ENCODE data around the gene ZNF746. TPM values are rescaled to one million over a fixed set of nuclear protein-coding genes. Genes with fewer than 3 reads are reported as not detected.

ZNF746 gene
- total and polyA plus RNA-seq, 12 donors: 5.7 to 32.2 (median 16.3) TPM

DNA sequence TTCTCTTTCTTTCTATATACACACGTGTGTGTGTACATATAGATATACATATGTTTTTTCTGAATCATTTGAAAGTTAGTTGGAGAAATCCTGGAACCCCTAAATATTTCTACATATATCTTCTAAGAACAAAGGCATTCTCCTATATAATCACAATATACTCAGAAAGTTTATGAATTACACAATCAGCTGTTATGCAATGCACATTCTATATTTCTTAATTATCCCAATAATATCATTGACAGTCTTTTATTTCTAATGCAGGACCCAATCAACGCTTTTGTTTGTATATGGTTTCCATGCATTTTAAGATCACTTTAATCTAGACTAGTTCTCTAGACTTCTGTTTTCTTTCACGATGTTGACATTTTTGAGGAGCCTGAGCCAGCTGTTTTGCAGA lies 27.7 kb upstream of the ZNF746 start:
- 59 to 72% (median 68%) methylated on average over 3 of the region's 3 CpGs for WGBS, 4 donors
- H3K4me3 ChIP-seq: no peak overlapping the region
- H3K27me3 ChIP-seq: no peaks in the 10 kb centered on the region
- H3K27ac ChIP-seq: no peak overlapping the region
- no peaks in the 10 kb centered on the region for H3K4me1 ChIP-seq (replicated peaks in 1 of 2)
- TF ChIP-seq, protein P1, sequence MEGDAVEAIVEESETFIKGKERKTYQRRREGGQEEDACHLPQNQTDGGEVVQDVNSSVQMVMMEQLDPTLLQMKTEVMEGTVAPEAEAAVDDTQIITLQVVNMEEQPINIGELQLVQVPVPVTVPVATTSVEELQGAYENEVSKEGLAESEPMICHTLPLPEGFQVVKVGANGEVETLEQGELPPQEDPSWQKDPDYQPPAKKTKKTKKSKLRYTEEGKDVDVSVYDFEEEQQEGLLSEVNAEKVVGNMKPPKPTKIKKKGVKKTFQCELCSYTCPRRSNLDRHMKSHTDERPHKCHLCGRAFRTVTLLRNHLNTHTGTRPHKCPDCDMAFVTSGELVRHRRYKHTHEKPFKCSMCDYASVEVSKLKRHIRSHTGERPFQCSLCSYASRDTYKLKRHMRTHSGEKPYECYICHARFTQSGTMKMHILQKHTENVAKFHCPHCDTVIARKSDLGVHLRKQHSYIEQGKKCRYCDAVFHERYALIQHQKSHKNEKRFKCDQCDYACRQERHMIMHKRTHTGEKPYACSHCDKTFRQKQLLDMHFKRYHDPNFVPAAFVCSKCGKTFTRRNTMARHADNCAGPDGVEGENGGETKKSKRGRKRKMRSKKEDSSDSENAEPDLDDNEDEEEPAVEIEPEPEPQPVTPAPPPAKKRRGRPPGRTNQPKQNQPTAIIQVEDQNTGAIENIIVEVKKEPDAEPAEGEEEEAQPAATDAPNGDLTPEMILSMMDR (IDR thresholded peaks at IDR 0.05): no peak
- TF ChIP-seq POLR2A (IDR thresholded peaks at IDR 0.05): no peak
- DNase-seq: no peak
- H3K36me3 ChIP-seq (replicated peaks in 1 of 2): no peaks in the 10 kb centered on the region
- peaks cover 0 to 24% (median 22%) of the 10 kb centered on the region in 3 donors for H3K9me3 ChIP-seq (replicated peaks in 1 of 3)
- intact Hi-C loops (cut with DNase I): no loop called here

DNA sequence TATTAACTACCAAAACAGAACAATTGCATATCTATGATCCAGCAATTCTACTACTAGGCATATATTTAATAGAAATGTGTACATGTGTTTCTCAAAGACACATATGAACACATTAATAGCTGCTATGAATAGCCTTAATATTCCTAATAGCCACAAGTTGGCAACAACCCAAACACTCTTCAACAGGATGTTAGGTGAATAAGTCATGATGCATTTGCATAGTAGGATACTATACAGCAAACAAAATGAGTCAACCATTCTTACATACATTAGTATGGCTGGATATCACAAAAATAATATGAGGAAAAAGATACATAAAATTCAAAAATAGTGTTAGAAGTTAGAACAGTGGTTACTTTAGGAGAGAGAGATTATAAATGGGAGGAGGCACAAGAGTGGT lies 26.8 kb upstream of the ZNF746 start:
- Histone ChIP-seq H3K27me3 (no peaks in the 10 kb centered on the region), H3K9me3 (replicated peaks in 1 of 3) (peaks cover 0 to 24% (median 14%) of the 10 kb centered on the region in 3 donors), H3K4me3 (no peak overlapping the region), H3K36me3 (replicated peaks in 1 of 2) (no peaks in the 10 kb centered on the region), H3K4me1 (replicated peaks in 1 of 2) (no peaks in the 10 kb centered on the region), H3K27ac (no peak overlapping the region)
- no peak for DNase-seq
- TF ChIP-seq, protein P1 (IDR thresholded peaks at IDR 0.05): no peak
- TF ChIP-seq POLR2A (IDR thresholded peaks at IDR 0.05): no peak
- intact Hi-C loops (cut with DNase I): no loop called here

DNA sequence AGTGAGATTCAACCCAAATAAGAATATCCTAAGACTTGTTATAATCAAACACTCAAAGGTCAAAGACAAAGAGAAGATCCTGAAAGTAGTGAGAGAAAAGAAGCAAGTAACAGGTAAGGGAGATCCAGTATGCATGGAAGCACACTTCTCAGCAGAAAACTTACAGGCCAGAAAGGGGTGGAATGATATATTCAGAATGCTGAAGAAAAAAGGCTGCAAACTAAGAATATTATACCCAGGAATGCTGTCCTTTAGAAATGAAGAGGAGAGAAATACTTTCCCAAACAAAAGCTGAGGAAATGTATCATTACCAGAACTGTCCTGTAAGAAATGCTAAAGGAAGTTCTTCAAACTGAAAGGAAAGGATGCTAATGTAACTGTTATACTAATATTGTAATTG lies 12.6 kb upstream of the ZNF746 start:
- intact Hi-C loops (cut with DNase I): no loop called here
- Histone ChIP-seq H3K4me3 (no peak overlapping the region), H3K9me3 (replicated peaks in 1 of 3) (peaks cover 0 to 27% (median 0%) of the 10 kb centered on the region in 3 donors), H3K4me1 (replicated peaks in 1 of 2) (no peaks in the 10 kb centered on the region), H3K27me3 (no peaks in the 10 kb centered on the region), H3K36me3 (replicated peaks in 1 of 2) (no peaks in the 10 kb centered on the region), H3K27ac (no peak overlapping the region)
- DNase-seq: no peak
- TF ChIP-seq, protein P1 (IDR thresholded peaks at IDR 0.05): no peak
- TF ChIP-seq POLR2A (IDR thresholded peaks at IDR 0.05): no peak

DNA sequence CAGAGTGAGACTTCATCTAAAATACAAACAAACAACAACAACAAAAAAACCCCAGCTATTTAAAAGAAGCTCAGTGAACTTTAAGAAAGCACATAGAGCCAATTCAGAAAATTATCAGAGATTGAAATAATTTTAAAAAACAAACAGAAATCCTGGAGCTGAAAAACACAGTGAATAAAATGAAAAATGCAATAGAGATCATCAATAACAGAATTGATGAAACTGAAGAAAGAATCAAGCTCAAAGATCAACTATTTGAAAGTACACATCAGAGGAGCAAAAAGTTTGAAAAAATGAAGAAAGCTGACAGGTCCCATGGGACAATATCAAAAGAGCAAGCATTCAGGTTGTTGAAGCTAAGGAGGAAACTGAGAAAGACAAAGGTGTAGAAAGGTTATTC lies 12.2 kb upstream of the ZNF746 start:
- DNase-seq: no peak
- intact Hi-C loops (cut with DNase I): no loop called here
- TF ChIP-seq, protein P1 (IDR thresholded peaks at IDR 0.05): no peak
- no peak for TF ChIP-seq POLR2A (IDR thresholded peaks at IDR 0.05)
- no peak overlapping the region for H3K4me3 ChIP-seq
- no peaks in the 10 kb centered on the region for H3K36me3 ChIP-seq (replicated peaks in 1 of 2)
- H3K4me1 ChIP-seq (replicated peaks in 1 of 2): no peaks in the 10 kb centered on the region
- H3K27me3 ChIP-seq: no peaks in the 10 kb centered on the region
- peaks cover 0 to 27% (median 0%) of the 10 kb centered on the region in 3 donors for H3K9me3 ChIP-seq (replicated peaks in 1 of 3)
- no peak overlapping the region for H3K27ac ChIP-seq

Data from adrenal gland (tissue), 12 donors.